HG03103 (cell line): ENCODE data around the gene GPX7.
"Not testable (repeated sequence)": the region's sequence is repeated elsewhere in the genome, so short reads cannot be mapped to it uniquely, and the experiment has no call there.

Experiments
- ATAC-seq: cut with Tn5 transposase; IDR thresholded peaks from one replicate; pipeline ENCODE4 v1.9.1; 2021; ENCODE audit warnings: low read depth; ENCODE audit not compliant: unreplicated experiment

The GPX7 gene

DNA sequence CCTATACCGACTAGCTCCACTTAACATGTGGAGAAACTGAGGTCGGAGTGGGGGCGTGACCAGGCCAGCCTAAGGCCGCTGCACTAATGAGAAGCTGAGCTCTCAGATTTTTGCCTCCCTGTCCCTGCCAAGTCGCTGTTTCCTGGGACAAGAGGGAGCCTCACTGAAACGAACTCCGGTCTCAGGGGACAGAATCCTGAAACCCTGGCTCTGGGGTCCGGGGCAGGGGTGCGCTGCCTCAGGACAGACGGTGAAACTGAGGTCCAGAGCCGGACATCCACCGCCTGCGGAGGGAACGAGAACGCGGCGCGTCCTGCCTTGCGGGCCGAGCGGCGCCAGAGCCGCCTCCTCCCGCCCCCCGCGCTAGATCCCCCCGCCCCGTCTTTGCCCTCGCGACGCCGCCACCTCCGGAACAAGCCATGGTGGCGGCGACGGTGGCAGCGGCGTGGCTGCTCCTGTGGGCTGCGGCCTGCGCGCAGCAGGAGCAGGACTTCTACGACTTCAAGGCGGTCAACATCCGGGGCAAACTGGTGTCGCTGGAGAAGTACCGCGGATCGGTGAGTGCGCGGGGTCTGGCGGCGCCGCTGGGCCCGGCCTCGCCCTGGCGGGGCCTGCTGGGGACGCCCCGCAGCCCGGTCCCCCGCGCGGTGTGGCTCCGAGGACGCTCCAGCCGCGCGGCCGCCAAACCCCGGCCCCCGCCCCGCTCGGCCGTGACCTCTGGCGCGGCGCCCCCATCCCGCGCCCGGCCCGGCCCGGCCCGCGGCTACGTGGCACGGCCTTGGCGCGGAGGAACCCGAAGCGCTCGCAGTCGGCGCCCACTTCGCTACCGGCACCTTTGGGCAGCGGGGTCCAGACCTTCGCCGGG is at the start of gene GPX7:
TSS of gene GPX7 (plus strand) at position 381 of the 865 bp plus-strand sequence. CDS start at position 420, 39 bp downstream.
- no peak for ATAC-seq

DNA sequence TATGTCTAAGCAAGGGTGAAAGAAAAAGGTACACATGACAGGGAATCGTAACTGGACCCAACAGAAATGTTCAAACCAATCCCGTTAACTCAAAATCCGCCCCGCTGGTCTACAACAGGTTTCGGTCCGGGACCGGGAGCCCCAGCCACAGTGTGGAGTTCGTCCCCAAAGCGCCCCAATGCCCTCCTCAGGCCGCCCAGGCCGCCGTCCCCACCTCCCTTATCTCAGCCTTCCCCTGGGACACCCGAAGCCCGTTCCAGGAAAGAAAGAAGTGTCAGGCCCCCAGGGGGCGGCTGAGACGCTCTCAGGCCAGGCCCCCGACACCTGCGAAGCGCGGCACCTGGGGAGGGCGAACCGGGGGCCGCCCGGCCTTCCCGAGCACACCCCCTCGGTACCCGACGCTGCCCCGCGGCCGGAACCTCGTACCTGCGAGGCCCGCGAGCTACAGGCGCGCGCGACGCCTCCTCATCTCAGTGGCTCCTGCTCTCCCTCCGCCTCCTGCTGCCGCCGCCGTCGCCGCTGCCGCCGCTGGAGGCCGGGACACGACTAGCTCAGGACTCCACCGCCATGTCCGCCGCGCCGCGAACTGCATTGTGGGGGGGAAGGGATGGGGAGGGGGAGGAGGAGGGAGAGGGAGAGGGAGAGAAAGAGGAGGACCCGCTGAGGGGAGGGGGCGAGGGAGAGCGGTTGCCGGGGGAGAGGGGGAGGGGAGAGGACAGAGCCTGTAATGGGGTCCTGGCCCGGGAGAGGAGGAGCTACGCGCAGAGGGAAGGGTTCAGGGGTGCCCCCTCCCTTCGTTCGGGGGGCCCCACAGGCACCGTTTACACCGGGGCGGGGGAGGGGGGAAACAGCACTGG is 49.4 kb upstream of the GPX7 start, which contains the start of gene TUT4:
TSS of gene TUT4 (minus strand) at position 588 of the 857 bp plus-strand sequence. CDS start 26,812 bp downstream, outside the sequence.
- ATAC-seq = peak; percentile 36

DNA sequence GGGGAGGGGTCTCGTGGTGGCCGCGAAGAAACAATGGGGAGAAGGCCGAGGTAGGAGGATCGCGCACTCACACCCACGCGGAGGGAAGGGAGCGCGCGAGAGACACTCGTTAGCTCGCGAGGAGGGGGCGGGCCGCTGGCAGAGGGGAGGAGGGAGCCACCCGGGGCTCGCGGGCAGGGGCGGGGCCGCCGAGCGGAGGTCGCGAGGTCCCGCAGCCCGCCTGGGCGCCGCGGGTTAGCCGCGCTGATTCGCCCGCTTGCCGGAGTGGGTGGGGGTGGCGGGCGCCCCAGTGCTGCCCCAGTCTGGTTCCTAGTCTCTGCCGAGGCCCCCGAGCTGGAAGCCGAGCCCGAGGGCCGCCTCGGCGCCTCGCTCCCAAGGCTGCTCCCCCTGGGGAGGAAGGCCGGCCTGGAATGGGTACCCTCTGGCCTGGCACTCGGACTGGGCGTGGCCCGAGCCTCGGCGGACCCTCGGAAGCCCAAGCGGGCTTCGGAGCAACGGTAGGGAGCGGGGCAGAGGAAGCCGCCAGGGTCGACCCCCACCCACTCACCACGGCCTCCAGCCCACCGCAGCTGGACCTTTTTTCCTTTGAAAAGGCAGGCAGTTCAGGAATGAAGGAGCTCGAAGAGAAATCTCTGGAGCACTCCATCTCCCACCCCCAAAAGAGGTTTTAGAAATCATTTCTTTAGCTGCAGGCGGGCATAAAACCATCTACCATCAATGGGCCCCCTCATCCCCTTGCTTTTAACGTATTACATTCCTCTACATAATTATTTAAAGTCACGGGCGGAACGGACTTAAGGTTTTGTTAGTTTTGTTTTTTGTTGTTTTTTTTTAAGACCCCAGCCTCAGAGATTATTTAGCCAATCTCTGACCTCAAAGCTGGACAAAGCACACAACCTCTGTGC is 48.6 kb upstream of the GPX7 start:
- ATAC-seq = peak; percentile 66

DNA sequence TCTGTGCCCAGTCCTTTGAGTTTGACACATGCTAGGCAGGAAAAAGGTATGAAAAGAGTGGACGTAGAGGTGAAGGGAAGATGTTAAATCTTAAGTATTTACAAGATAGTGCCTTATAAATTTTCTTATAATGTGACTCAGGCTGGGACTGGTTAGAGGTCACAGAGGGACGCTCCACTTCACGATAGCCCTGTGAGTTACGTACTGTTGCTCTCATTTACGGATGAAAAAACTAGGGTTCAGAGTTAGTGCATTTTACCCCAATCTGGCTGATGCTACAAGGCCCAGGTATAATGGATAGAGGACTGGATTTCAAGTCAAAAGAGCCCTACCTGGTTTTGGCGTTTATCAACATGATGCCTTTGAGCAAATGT is 47.9 kb upstream of the GPX7 start:
- no peak for ATAC-seq

DNA sequence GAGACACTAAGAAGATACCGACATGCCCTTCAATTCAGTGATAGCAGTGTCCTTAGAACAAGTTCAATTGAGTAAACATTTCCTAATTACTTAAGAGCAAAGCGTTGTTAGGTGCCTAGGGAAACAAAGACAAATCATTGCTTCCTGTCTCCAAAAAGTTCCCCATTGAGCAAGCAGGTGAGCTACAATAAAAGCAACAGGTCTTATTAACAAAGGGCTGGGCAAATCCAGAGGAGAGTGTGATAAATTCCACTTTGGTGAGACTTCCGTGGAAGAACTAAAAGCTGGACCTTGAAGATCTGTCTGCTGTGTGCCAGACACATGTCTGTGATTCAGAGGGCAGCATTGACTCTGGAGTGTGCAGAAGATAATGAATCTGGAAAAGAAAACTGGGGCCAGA is 47.4 kb upstream of the GPX7 start:
- ATAC-seq = no peak

DNA sequence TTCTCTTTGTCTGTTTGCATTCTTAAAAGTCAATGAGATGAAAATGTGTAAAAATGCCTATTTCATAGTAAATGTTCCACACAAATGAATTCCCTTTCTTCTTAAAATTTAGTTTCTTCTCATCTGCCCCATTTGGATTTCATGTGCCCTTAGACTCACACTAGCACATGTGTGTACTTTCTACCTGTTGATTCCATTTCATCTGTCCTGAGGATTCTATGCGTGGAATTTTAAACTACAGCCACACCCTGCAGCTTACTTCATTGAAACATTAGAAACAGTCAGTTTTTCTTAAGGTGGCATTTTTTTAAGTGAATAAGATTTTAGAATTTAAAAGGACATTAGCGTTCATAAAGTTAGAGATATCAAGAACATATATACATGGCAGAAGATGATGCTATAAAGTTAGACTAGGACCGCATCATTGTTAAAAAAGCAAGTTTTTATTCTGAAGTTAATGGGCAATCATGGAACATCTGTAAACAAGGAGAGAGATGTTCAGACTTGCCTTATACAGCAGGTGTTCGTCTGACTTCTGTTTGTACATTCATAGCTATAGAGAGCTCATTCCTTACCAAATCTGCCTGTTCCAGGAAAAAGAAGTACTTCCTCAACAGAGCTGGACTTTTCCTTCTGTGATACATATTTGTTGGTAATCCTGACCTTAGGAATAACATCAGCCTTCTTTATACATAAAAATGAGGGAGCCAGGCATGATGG is 45.4 kb upstream of the GPX7 start:
- ATAC-seq = no peak

DNA sequence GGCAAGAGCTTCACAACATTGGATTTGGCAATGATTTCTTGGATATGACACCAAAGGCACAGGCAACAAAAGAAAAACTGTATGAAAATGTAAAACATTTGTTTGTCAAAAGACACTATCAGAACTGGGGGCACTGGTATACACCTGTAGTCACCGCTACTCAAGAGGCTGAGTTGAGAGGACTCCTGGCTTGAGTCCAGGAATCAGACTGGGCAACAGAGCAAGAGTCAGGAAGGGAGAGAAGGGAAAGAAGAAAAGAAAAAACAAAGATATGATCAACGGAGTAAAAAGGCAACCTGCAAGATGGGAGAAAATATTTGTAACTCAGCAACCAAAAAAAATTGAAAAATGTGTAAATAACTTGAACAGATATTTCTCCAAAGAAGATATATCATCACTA is 43.2 kb upstream of the GPX7 start:
- ATAC-seq = no peak

DNA sequence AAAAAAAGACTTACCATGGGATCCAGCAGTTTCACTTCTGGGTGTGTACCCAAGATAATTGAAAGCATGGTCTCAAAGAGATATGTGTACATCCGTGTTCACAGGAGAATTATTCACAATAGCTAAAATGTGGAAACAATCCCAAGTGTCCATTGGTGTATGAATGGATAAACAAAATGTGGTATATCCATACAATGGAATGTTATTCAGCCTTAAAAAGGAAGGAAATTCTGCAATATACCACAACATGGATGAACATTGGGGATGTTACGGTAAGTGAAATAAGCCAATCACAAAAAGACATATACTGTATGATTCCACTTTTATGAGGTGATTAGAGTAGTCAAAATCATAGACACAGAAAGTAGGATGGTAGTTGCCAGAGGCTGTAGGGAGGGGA is 42.3 kb upstream of the GPX7 start:
- ATAC-seq = no peak

DNA sequence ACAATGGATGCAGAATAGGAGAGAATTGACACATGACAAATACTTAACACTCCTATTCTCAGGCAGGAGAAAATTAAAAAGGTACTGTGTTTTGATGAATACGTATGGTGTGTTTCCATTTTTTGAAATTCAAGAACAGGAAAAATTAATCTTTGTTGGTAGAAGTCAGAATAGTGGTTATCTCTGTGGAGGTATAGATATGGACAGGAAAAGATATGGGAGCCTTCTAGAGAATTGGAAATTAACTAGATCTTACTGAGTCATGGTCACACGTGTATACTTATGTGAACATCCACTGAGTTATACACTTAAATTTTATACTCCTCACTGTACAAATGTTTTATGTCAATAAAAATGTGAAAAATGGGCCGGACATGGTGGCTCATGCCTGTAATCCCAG is 39.4 kb upstream of the GPX7 start:
- ATAC-seq = no peak

DNA sequence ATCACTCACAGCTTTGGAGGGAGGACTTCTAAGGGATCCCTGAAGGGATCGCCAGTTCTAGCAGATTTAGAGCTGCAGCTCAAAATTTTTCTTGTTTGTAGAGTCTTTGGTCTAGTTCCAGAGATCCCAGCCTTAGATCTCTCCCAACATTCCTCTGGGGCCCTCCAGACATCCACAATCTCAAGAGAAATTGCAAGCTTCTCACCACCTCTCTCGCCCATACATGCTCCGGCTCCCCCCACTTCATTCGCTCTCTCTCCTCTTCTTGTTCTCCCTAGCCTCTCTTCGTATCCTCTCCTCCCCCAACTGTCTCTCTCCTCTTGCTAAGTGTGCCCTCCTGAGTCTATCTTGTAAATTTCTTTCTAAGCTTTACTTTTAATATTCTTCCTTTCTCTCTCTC is 34.2 kb upstream of the GPX7 start:
- ATAC-seq = no peak

DNA sequence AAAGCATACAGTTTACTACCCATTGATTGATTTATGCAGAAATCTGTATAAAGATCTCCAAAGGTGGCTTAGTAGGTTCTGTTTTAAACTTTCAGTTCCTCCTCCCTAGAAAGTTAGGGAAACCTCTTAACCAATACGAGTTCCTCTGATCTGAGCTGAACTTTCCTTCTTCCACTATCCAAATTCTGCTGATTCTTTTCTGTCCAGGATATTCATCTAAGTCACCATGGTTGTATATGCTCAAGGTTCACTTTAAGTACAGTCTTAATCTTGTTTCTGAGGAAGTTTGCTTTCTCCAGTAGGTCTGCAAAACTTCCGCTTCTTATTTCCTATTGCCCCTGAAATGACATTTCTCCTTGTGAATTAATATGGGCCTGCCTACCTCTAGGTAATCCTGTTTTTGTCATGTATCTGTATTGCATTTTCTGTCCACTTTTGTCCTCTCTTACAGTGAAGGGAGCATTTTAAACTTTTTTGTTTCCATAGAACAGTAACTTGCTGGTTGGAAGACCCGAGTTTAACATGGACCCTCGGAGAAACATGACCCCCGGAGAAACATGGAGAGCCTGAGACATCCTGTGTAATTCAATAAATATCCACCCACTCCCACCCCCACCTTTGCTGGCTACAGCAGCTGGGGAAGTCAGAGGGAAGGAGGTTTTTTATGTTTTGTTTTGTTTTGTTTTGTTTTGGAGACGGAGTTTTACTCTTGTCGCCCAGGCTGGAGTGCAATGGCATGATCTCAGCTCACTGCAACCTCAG is 32.5 kb upstream of the GPX7 start:
- ATAC-seq = no peak

DNA sequence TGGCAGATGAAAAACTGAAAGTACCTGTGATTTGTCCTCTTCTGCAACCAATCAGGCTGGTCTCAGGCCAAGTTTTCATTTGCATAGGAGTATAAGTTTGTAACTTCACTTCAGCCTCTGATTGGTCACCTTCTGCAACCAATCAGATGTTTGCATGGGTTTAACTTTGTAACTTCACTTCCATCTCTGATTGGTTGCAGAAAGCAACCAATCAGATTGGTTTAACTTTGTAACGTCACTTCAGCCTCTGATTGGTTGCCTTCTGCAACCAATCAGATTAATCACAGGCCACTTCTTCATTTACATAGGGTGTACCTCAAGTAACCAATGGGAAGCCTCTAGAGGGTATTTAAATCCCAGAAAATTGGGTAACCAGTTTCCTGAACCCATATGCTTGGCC is 30.4 kb upstream of the GPX7 start:
- ATAC-seq = no peak

DNA sequence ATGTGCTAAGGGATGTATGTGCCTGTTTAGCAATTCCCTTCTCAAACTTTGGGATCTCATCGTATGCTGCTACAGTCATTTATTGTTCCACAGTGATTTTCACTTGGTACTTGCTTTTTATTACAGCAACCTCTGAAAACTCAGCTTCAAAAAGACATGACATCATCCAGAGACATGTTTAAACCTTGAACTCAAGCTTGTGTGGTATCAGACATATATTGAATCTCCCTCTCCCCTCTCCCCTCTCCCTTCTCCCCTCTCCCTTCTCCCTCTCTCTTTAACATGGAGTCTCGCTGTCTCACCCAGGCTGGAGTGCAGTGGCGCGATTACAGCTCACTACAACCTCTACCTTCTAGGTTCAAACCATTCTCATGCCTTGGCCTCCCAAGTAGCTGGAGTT is 29.8 kb upstream of the GPX7 start:
- no peak for ATAC-seq

DNA sequence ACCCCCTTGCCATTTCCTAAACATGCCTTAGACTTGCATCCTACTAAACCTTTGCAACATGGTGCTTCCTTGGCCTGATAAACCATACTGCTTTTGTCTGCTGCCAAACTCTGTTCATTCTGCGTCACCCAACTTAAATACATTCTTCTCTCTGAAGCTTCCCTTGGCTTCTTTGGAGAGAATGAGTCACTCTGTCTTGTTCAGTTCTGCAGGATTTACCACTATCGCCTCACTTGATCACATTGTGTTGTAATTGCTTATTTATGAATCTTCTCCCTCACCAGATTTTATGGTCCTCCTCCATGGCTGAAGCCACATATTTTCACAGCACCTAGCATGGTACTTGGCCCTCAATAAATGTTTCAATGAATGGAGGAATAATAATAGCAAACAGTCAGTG is 27.6 kb upstream of the GPX7 start:
- no peak for ATAC-seq

DNA sequence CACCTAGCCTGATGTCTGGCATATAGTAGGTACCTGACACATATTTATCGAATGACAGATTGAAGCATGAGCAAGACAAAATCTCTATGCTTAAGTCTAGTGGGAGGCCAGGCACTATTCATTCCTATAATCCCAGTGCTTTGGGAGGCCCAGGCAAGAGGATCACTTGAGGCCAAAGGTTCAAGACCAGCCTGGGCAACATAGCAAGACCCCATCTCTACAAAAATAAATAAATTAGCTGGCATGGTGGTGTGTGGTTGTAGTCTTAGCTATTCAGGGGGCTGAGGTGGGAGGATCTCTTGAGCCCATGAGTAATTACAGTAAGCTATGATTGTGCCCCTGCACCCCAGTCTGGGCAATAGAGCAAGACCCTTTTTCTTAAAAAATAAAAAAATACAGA is 26.1 kb upstream of the GPX7 start:
- ATAC-seq = no peak

DNA sequence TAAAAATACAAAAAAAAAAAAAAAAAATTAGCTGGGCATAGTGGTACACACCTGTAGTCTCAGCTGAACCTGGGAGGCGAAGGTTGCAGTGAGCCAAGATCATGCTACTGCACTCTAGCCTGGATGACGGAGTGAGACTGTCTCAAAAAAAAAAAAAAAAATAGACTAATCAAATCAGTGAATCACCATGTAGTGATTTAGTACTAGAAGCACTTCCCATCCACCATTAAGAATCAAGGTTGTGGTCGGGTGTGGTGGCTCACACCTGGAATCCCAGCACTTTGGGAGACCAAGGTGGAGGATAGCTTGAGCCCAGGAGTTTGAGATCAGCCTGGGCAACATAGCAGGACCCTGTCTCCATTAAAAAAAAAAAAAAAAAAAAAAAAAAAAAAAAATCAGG is 24.1 kb upstream of the GPX7 start:
- ATAC-seq = not testable (repeated sequence)

DNA sequence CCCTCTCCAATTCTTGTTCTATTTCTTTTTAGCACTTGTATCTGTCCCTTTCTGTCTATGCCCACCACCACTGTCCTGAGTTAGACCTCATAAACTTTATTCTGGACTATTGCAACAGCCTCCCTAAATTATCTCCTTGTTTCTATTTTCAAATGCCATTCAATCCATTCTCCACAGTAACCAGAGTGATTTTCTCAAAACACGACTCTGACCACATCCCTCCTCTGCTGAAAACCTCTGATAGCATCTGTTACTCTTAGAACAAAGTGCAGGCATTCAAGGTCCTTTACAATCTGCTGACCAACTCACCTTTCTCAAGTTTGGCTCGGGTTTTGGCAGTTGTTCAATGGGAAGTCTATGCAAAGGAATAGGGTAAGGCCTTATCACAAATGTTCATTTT is 22.8 kb upstream of the GPX7 start:
- ATAC-seq = no peak

DNA sequence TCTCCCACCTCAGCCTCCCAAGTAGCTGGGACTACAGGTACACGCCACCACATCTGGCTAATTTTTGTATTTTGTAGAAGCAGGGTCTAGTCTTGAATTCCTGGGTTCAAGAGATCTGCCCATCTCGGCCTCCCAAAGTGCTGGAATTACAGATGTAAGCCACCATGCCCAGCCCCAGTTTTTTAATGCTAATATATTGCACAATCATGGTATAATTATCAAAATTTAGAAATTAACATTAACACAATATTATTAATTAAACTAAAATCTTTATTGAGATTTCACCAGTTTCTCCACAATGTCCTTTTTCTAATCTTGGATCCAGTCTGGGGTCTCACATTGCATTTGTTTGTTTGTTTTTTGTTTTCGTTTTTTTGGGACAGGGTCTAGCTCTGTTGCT is 21.9 kb upstream of the GPX7 start:
- ATAC-seq = no peak

DNA sequence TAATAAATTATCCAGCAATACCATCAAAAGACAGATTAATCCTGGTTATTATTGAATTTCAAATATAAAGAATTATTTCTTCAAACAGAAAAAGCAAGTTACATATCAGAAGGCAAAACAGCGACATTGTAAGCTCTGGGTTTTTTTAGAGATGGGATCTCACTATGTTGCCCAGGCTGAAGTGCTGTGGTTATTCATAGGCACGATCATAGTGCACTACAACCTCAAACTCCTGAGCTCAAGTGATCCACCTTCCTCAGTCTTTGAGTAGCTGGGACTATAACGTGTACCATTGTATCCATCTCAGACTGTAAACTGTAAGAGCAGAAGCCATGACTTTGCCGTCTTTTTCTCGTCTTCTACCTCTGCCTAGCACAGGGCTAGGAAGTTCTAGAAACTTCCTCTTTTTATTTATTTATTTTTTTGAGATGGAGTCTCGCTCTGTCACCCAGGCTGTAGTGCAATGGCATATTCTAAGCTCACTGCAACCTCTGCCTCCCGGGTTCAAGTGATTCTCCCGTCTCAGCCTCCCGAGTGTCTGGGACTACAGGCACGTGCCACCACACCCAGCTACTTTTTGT is 20.0 kb upstream of the GPX7 start:
- no peak for ATAC-seq
